Measurements from ENCODE around the gene COBL.

COBL gene

DNA sequence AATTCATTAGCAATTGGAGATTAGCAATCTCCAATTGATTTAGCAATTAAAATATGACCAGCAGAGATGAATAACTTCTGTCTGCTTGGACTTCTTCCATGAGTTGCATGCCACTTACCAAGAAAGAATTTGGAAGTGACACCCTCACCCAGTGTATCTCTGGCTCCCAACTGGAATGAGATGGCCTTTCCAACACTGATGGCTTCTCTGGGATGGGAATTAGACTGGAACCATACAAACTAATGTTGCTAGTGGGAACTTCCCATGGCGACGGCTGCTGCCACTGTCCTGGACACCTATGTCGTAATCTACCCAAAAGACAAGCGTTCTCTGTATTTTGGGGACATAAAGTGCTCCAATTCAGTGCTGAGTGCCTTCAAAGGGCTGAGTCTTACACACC is 192.3 kb downstream of the COBL start:
- no peak overlapping the region for H3K4me3 ChIP-seq (ENCODE audit: low read depth, low read length)
- TF ChIP-seq, protein P1, sequence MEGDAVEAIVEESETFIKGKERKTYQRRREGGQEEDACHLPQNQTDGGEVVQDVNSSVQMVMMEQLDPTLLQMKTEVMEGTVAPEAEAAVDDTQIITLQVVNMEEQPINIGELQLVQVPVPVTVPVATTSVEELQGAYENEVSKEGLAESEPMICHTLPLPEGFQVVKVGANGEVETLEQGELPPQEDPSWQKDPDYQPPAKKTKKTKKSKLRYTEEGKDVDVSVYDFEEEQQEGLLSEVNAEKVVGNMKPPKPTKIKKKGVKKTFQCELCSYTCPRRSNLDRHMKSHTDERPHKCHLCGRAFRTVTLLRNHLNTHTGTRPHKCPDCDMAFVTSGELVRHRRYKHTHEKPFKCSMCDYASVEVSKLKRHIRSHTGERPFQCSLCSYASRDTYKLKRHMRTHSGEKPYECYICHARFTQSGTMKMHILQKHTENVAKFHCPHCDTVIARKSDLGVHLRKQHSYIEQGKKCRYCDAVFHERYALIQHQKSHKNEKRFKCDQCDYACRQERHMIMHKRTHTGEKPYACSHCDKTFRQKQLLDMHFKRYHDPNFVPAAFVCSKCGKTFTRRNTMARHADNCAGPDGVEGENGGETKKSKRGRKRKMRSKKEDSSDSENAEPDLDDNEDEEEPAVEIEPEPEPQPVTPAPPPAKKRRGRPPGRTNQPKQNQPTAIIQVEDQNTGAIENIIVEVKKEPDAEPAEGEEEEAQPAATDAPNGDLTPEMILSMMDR (IDR thresholded peaks at IDR 0.05; ENCODE audit: low read depth, low read length) = no peak
- in situ Hi-C loops (cut with HindIII; ENCODE audit: low sequenced_read_pairs) = no loop called here
- no peak for DNase-seq (ENCODE audit: low read depth, low spot score)

DNA sequence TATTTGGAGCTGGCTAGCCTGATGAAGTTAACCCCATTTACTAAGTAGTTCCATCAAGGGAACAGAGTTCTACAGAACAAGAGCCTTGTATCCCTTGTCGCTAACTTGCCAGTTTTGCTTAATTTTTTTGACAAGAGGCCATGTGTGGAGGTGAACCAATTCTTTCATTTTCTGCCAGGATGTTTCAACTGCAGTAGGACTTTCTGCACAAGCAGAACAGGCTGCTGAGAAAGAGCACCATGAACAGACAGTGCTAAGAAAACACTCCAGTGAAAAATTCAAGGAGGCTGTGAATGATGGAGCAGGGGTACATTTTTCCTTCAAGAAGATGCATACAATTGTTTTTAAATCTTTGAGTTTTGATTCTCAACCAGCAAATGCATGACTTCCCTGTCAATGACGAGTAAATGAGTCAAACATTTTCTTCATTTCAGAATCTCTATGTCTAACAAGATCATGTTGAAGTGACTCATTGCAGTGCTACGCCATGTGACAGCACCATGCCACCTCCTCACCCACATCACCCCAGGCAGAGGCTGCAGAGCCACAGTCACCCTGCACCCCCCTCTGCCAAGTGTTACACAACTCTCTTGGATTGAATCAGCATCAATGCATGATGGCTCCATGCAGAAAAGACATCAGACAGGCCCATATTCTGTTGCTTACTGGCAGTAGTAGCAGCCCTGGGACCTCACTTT is 193.1 kb downstream of the COBL start:
- H3K4me3 ChIP-seq (ENCODE audit: low read depth, low read length) = no peak overlapping the region
- in situ Hi-C loops (cut with HindIII; ENCODE audit: low sequenced_read_pairs) = no loop called here
- peak; percentile 76 for DNase-seq (ENCODE audit: low read depth, low spot score)

DNA sequence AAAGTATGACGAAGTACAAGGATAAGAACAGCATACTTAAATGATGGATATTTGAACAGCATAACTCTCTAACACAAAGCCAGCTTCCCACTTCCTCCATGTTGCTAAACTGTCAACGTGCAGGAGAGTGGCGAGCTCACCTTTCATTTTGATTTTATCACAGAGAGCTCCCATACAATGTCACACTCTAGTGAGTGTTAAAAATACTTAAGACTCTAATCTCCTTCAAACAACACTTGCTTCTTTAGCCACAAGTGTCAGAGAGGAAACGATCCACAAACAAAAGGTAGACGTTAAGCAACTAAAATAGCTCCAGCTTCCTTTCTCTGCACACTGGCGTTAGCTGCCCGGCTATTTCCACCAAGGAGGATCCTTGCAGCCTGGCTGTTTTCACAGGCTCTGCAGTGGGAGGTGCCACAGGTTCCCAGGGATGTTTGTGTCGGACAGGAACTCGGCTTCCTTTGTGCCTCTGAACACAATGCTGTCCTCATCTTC is 194.6 kb downstream of the COBL start:
- DNase-seq (ENCODE audit: low read depth, low spot score) = no peak
- in situ Hi-C loops (cut with HindIII; ENCODE audit: low sequenced_read_pairs) = no loop called here
- H3K4me3 ChIP-seq (ENCODE audit: low read depth, low read length) = no peak overlapping the region
- TF ChIP-seq, protein P1 (IDR thresholded peaks at IDR 0.05; ENCODE audit: low read depth, low read length) = no peak

More for the DNA sequence above, 193.1 kb downstream of the COBL start:
- TF ChIP-seq, protein P1 (IDR thresholded peaks at IDR 0.05; ENCODE audit: low read depth, low read length) = no peak

DNA sequence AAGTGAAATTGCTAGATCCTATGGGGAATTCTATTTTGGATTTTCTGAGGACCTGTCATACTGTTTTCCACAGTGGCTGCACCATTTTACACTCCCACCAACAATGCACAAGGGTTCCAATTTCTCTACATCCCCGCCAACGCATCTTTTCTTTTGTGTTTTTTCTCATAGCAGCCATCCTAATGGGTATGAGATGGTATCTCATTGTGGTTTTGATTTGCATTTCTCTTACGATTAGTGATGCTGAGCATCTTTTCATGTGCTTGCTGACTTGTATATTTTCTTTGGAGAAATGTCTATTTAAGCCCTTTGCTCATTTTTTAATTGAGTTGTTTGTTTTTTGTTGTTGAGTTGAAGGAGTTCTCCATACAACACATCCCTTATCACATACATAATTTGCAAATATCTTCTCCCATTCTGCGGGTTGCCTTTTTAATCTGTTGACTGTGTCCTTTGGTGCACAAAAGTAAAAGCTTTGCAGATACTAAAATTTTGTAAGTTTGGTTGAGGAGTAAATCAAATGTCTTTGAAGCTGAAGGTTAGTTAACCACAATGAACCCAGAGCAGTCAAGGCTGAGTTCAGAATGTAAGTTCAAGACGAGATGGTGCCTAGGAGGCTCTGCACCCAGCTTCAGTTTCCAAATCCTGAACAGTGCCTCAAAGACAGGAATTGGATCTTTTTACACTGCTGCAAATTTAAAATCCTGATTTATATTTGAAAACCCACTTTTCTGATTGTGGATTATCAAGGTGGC is 195.4 kb downstream of the COBL start:
- DNase-seq (ENCODE audit: low read depth, low spot score) = no peak
- in situ Hi-C loops (cut with HindIII; ENCODE audit: low sequenced_read_pairs) = no loop called here

DNA sequence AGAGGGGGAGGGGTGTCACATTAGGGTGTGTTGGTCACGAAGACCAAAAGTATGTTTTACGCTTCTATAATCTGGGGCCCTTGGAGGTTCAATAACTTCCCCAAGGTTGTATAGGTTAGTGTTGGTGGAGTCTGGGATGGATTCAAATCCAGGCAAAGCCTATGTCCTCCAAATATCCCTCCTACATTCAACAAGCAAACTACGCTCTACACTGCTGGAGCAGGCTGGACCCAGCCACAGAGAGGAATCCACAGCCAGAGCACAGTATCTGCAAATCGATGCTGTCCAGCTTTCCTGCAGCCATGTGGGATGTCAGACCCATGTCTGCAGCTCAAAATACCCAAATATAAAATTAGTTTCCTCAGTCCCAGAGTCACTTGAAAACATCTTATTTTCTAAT is 198.0 kb downstream of the COBL start:
- TF ChIP-seq, protein P1 (IDR thresholded peaks at IDR 0.05; ENCODE audit: low read depth, low read length) = no peak
- in situ Hi-C loops (cut with HindIII; ENCODE audit: low sequenced_read_pairs) = no loop called here
- no peak for DNase-seq (ENCODE audit: low read depth, low spot score)
- no peak overlapping the region for H3K4me3 ChIP-seq (ENCODE audit: low read depth, low read length)

More for the DNA sequence above, 195.4 kb downstream of the COBL start:
- H3K4me3 ChIP-seq (ENCODE audit: low read depth, low read length) = no peak overlapping the region
- TF ChIP-seq, protein P1 (IDR thresholded peaks at IDR 0.05; ENCODE audit: low read depth, low read length) = no peak

DNA sequence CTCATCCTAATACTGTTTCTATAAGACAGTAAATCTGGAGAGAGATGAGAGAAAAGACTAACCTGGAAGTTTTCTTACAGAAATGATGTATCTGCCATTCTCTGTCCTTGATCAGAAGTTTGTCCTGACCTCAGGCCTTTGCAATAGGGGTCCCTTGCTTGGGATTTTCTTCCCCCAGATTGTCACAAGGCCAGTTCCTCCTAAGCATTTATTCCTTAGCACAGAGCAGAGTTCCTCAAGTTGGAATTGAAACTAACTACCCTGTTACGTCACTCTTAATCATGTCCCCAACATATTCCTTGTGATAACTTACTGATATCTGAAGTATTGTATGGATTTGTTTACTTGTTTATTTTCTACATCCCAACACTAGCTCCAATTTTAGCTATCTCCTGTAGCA is 202.1 kb downstream of the COBL start:
- H3K4me3 ChIP-seq (ENCODE audit: low read depth, low read length) = no peak overlapping the region
- TF ChIP-seq, protein P1 (IDR thresholded peaks at IDR 0.05; ENCODE audit: low read depth, low read length) = no peak
- in situ Hi-C loops (cut with HindIII; ENCODE audit: low sequenced_read_pairs) = no loop called here
- DNase-seq (ENCODE audit: low read depth, low spot score) = no peak
